GM18508 (cell line): ENCODE data around the gene SEMA4D.

Experiments
- ATAC-seq: cut with Tn5 transposase; IDR thresholded peaks from one replicate; pipeline ENCODE4 v1.9.1; 2021; ENCODE audit warnings: moderate number of reproducible peaks; ENCODE audit not compliant: insufficient read depth, unreplicated experiment

Gene SEMA4D

DNA sequence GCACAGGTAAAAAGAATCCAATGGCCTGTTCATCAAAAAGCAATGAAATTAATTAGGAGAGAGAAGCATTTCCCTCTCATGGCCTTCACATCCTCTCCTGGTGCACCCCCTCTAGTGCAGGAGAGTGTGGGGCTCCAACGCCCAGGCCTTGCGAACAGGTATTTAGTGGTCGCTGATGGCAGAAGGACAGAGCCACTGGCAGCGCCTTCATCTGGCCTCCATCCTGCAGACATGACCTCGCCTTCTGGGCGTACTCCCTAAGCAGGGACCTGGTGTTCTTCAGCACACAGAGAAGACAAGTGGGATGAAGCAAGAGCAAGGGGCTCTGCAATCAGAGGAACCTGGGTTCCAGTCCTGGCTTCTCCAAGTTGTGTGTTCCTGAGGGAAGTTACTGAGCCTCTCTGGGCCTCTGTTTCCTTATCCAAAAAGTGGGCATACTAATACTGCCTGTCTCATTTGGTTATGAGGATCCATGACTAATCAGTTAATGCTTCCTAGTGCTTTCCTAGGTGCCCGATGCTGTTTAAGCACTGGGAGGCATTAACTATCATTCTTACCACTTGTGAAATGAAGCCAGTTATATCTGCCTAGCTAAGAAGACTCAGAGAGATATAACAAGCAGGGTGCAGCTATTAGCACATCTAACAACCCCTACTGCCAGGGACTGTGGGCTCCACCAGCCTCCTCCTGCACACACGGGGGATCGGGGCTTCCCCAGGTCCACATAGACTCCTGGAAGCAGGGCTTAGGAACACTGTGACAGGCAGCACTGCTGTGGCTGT, 77.3 kb downstream of the SEMA4D start:
- no peak for ATAC-seq

DNA sequence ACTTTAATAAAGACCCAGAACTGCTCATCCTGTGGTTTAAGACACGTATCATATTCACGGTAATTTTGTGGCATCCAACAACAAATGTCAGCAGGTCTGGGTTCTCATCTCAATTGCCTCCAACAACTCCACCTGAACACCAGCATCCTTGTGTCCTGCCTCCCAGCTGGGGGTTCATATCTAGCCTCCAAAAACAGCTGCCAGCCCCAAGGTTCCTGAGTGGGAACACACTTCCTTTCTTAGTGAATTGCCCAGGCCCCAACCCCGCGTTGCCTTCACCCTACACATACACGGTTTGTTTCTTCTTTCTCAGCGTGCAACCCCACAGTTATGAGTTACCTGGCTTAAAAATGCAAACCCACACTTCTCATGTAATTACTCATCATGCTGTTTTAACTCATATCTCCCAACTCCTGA, 77.9 kb downstream of the SEMA4D start:
- no peak for ATAC-seq

DNA sequence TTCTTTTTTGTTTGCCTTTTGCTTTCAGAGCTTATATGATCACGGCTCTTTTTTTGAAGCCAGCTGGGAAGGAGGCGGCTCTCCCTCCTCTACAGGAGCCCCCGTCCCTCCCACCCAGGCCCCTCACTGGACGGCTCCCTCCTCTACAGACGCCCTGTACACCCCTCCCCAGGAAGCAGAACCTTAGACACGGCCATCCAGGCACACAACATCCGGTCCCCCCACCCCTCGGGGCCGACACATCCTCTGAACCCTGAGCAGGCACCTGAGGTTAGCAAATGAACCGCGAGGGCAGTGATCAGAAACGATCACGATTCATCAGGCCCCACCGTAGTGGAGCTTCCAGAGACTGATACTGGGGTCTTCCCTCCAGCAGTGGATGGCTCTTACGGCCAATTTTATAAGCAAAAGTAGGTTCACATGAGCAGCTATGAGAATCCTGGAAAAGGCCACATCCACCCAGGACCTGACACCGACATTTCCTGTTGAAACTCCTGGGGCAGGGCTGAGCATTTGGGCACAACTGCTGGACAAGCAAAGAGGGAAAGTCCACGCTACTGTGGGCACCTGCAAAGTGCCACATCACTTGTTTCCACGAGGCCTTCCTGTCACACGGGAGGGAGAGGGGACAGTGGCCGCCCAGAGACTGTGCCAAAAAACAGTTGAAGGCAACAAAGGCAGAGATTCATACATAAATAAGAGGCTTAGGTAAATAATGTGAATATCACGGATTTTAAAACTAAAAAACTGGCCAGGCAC, 78.9 kb downstream of the SEMA4D start:
- no peak for ATAC-seq

DNA sequence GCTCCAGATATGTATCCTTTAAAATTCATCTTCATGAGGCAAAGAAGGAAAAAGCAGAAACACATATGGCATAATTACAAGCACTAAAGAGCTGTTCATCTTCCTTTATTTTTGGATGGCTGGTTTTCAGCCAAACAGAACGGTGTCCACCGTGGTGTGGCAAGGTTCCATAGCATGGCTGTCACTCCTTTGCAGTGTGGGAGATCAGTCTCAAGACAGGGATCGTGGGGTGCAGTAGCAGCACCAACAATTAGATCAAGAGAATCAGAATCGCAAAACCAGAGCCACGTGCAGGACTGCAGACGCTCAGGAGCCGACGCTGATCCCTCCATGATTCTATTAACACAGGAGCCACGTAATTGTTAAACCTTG, 79.5 kb downstream of the SEMA4D start:
- ATAC-seq: no peak

DNA sequence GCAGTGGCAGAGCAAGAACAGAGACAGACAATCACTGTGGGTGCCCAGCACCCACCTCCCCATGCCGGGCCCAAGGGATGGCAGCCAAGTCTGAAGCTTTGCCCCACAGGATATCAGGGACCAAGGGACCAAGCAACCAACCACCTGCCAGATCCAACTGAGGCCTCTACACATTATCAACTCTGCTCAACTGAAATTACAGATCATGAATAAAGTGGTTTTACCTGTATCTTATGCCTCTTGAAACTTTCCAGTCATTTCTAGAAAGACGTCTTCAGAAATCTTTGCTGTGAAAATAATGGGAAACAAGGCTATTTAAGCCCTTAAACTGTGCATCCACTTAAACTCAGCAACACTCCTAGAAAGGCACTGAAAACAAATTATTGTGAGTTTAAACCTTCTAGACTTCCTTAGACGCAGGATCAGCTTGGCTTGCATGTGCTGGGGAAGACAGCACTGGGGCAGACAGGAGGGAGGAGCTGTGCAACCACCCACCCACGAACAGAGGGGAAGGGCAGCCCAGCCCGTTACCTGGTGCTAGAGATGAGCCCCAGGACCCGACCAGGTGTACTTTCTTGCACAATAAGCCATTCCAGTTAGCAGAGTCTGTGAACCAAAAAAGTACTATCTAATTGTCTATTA, 80.0 kb downstream of the SEMA4D start:
- ATAC-seq: no peak

DNA sequence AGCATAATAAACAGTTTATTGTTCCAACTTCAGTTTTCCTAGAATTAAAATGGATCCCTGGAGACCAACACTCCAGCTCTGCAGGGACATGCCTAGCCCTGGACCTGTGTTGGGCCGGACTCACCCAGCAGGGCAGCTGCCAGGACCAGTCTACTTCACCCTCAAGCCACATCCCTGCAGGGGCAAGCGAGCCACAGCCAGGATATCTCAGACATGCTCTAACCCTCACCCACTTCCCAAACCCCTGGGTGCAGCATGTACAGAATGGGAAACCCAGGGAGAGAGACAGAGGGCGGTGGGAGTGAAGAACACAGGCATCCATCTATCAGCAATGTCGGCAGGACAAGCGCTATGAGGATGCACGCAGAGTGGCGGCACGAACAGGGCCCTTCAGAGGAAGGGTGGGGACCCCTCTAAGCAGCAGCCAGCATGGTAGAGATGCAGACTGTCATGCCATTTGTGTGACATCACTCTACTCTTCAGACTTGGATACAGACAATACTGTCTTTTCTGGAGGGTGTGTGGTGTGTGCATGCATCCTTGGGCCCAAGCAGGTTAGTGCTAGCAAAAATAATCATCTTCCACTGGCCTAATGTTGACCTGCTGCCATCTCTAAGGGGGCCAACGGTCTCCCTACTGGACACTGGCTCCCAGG, 83.1 kb downstream of the SEMA4D start:
- ATAC-seq: no peak

DNA sequence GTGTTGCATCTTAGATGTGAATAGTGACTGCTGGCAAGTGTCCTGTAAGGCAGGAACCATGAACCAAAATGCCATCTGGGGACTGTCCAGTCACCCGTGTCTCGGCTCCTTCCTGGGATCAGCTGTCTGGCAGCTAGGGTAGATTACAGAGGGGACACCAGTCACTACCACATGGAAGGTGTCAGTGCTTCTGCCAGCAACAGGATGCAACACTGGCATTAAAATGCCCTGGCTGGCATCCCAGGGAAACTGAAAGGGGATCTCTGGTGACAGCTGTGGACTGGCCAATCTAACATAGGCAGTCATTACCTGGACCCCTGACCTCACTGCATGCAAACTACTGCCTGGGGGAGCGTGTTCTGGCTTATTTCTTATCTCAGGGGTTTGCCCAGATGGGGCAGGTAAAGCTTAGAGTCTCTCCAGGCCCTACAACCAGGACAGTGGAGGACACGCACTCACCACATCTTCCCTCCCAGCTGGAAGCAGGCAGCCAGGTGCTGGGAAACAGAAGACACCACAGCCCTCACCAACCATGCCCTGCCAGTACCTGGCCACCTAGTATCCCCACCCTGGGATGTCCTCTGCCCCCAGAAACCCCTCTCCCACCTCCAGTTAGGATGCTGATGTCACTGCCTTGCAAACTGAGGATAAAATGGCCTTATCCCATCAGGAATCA, 83.8 kb downstream of the SEMA4D start:
- ATAC-seq: no peak

DNA sequence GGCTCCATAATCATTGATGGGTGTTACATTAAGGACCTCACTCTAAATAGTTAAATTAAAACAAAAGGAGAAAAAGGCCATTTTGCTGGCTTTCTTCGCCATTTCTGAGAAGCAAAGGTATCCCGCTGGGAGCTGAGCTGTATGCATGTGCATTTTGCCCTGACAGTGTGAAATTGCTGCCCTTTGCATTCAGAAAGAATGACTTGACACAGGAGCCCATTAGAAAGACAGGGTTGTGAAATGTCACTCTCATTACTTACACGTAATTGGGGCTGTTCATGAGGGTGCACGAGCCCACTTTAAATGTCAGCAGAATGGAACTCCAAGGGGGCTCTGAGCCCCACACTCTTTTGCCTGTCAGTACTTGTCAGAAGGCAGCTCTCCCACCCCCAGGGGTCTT, 85.0 kb downstream of the SEMA4D start:
- no peak for ATAC-seq

DNA sequence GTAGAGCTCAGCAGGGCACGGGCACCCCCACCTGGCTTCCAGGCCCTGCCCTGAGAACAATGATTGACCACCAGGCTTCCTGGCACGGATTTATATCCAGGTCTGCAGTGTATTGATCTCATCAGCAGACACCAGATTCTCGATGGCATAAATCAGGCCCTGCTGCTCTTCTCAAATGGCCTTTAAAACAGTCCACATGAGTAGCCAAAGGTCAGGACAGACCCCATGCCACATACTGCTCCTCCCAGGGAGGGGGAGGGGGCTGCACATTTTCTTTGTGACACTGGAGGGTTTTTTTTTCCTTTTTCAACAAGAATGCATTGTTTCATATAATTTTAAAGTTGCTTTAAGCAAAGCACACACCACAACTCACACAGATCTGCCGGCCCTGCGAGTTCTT, 85.4 kb downstream of the SEMA4D start:
- ATAC-seq: no peak

DNA sequence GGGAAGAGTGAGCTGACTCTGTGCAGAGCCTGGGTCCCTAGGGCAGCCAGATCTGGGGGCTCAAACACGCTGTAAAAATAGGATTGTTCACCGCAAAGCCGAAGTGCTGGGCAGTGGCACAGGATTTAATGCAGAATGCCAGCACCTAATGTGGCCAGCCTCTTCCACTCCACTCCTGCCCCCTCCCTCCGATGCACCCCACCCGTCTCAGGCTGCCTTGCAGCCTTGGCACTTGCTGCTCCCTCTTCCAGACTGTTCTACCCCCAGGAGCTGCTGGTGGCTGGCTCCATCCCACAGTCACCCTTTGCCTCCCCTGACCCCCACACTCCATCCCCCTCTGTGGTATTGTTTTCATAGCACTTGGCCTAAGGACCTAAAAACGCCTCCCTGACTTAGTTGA, 86.2 kb downstream of the SEMA4D start:
- no peak for ATAC-seq

DNA sequence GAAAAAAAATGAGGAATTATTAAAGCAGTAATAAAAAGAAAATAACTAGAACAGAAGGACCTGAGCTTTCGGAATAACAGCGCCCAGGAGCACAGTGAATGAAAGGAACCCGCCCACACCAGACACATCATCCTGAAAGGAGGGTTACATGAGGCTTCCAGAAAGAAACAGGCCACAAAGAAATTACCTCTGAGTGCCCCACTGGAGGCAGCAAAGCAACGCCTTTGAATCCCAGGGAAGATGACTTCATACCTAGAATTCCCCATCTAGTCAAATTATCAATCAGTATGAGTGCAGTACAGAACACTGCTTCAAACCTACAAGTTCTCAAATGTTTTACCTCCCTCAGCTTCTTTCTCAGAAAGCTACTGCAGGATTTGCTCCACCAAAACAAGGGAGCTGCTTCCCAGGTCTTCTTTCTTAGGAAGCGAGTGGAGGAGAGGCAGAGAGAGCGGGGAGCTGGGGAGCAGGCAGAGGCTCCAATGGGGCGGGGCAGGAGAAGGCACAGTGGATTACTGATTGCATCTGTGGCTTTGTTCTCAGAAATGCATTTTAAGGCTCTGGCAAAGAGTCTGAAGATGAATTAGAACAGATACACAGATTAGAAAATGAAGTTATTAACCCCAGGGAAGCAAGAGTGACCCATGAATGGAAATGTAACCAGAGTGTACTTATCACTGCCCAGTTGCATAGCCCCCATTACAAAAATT, 87.1 kb downstream of the SEMA4D start:
- no peak for ATAC-seq

DNA sequence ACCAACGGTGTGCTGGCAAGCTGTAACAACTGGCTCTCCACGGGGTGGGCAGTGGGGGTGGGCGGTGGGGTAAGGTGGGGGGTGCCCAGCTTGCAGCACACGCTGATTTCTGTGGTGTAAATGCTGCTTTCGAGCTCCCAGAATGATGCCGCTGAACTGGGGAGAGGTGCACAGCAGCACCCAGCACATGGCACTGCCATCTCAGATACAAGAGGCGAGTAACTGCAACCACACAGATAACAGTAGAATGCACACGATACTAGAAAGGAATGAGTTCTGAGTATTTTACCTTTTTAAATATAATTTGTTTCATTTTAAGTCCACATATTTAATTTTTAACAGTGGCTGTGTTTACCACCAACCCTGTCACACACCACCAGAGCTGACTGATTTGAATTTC, 87.9 kb downstream of the SEMA4D start:
- ATAC-seq: no peak

DNA sequence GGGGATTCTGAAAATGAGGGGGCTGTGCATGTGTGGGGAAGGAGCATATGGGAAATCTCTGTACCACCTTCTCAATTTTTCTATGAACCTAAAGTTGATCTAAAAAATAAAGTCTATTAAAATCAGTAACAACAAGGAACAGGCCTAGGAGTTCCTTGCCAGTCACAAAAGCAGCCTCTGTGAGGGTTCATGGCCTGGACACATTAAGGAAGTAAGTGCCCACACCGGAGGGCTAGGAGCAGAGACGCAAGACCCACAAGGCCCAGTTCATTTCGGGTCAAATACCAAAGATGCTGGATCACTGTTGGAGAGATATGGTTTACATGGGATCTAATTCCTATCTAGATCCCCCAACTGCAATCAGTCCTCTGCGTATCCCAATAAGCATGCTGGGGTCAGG, 88.4 kb downstream of the SEMA4D start:
- no peak for ATAC-seq

DNA sequence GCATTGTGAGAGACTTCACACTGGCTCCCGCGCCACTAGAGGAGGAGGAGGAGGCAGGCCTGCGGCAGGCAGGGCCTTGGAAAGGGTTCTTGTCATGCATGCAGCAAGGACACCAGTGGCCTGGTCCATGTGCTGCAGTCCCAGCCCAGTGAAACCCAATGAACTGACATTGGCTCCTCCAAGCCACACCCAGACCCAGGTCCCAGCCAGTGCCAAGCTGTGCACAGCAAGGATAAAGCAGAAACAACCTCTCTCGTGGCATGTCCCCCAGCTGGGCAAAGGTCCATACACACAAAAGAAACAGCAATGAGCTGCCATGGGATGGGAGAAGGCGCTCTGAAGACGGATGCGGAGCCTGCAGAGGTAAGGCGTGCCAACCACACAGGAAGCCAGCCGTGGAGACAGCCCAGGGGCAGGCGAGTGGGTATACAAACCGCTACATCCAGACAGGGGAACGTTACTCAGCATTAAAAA, 89.2 kb downstream of the SEMA4D start:
- no peak for ATAC-seq

DNA sequence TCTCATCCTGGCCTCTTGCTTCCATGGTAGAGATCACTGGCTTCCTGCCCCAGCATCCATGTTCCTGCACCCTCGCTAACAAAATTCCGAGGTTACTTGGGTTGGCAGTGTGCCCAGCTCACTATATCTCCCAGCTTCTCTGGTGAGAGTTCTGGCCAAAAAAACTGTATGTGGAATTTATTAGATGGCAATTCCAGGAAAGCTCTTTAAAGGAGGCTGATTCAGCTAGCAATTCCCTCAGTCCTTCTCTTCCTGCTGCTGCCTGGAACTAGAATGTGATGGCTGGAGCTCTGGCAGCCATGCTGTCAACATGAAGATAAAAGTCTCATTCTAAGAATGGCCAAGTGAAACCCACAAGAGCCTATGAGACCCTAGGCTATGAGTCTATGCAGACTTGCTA, 90.8 kb downstream of the SEMA4D start:
- no peak for ATAC-seq

DNA sequence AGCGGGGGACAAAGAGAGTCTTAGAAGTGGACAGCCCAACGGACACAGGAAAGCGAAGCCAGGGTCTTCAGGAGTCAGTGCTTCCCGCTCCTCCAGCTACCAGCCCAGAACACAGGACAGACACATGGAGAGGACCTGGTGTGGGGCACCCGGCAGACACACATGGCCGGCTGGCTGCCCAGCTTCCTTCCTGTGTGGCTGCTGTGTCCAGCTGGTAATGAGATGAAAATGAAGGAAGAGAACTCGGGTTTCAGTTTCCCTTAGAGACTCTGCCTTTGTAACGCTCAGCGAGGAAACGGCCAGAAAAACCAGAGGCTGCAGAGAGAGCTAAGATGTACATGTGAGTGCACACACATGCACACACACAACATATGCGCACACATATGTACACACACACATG, 92.1 kb downstream of the SEMA4D start:
- ATAC-seq: peak; percentile 34

DNA sequence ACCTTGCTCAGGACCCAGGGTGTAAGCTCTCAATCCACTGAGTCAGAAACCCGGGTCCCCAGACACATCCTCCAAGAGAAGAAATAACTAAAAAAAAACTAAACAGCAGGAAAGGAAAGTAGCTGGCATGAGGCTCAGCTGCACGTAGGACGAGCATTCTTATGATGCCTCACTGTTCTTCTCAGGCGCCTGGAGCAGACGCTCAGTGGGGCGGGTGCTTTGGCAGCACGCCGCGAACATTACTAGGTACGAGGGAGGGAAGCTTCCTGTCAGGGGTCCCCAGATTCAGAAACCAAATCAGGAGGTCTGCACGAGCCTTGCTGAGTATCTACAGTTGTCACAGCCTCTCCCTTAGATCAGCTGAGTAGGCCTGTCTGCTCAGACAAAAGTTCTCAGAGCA, 93.8 kb downstream of the SEMA4D start:
- ATAC-seq: no peak

DNA sequence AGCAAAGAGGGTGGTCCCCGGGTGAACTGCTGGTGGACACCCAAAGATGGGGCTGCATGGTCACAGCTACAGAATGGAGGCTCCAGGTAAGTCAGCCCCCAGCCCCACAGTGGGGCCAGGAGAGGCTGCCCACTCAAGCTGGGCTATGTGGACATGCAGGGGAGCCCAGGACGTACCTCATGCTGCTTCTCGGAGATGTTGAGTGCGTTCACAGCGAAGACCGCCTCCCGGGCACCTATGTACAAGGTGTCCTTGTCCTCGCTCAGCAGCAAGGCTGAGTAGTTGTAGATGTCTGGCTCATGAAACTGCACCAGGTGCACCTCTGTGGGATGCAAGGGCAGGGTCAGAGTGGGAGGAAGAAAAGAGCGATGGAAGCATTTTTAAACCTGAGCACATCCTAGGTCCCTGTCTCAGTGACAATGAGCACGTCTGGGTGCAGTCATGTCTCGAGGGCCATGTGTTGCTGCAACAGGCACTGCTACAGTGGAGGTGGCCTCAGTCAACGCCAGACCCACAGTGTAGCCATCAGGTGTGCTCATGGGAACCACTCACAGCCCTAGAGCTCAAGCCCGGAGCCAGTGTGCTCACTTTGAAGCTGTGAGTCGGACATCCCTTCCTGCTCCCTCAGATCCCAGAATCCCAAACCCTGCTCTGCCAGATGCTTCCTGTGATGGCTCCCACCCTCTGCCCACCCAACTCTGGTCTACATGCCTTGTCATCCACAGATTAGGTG, 95.1 kb downstream of the SEMA4D start:
- no peak for ATAC-seq
